NCI-H146 treated with DMSO at 0.1 percent for 48 hours (cell line): ENCODE measurements around the gene SETDB2.

Experiments
- DNase-seq: peaks from one replicate; lab custom pipeline; 2025; ENCODE audit not compliant: unreplicated experiment; lab: John Stamatoyannopoulos, UW

Gene SETDB2

DNA sequence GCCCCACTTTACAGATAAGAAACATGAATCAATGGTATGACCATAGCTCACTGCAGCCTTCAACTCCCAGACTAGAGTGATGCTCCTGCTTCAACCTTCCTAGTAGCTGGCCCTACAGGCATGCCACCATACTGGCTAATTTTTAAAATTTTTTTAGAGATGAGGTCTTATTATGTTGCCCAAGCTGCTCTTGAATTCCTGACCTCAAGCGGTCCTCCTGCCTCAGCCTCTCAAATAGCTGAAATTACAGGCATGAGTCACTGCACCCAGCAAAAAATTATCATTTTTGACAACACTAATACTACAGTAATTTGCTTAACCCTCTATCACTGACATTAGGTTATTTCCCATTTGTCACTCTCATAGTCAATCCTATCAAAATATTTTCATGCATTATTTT is 15.0 kb upstream of the SETDB2 start:
- DNase-seq = no peak

DNA sequence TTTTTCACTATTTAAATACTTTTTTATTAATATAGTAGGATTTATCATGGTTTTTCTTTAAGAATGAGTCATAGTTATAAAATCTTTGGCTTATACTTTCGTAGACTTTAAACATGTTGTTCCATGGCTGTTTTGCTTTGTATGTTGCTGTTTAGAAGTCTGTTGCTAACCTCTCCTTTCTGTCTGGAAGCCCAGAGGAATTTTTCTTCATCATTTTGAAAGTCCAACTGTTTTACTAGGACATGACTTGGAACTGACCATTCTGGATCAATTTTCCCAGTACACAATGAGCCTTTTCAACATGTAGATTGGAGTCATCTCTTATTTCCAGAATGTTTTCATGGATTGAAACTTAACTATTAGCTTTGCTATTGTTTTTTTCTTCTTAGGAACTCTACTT is 8.1 kb upstream of the SETDB2 start:
- DNase-seq = no peak

DNA sequence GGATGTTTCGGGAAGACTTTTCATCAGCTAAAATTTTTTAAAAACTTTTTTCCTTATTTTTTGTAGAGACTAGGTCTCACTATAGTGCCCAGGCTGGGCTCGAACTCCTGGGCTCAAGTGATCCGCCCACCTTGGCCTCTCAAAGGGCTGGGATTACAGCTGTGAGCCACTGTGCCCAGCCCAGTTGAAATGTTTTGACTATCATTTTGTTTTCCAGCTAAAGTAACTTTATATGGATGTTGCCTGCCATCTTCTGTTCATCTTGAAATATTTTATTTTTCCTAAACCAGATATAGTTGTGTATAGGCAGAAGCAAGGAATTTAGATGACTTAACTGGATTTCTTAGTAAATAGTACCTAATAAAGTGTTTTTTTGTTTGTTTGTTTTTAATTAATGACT is 7.2 kb upstream of the SETDB2 start:
- DNase-seq = no peak

DNA sequence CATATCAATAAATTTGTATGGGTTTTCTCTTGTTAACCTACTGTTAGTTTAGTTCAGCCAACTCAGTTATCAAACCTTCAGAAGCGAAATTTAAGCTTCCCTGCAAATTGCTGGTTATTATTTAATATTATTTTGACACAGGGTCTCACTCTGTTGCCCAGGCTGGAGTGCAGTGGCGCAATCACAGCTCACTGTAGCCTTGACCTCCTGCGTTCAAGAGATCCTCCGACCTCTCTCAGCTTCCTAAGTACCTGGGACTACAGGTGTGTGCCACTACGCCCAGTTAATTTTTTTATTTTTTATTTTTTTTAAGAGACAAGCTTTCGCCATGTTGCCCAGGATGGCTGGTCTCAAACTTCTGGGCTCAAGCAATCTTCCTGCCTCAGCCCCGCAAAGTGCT is 6.4 kb upstream of the SETDB2 start:
- no peak for DNase-seq

DNA sequence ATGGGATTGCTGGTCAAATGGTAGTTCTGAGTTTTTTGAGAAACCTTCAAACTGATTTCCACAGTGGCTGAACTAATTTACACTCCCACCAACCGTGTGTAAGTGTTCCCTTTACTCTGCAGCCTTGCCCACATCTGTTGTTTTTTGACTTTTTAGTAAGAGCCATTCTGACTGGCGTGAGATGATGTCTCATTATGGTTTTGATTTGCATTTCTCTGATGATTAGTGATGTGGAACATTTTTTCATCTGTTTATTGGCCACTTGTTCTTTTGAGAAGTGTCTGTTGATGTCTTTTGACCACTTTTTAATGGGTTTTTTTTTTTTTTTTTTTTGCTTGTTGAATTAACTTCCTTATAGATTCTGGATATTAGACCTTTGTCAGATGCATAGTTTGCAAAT is 4.5 kb upstream of the SETDB2 start:
- no peak for DNase-seq

DNA sequence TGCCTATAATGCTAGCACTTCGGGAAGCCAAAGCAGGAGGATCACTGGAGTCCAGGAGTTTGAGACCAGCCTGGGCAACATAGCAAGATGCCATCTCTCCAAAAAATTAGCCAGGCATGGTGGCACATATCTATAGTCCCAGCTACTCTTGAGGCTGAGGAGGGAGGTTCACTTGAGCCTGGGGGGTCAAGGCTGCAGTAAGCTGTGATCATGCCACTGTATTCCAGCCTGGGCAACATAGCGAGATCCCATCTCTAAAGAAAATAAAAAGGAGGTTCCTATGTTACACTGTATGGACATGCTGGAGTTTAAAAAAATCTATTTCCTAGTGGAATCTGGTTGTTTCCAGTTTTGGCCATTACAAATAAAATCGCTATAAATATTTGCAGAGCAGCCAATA is 2.8 kb upstream of the SETDB2 start:
- no peak for DNase-seq

DNA sequence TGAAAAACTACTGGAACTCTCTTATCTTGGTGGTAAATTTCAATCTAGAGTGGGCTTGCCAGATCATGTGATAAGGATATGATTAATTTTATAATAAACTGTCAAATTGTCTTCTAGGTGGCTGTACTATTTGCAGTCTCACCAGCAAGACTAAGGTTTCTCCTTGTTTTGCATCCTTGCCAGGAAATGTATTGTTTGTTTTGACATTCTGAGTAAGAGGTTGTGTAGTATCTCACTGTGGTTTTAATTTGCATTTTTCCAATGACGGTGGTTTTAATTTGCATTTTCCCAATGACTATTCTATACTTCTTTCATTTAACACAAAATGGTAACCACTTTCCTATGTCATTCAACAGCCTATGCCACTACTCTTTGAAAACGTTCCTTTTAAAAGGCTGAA is 2.2 kb upstream of the SETDB2 start:
- DNase-seq = no peak

DNA sequence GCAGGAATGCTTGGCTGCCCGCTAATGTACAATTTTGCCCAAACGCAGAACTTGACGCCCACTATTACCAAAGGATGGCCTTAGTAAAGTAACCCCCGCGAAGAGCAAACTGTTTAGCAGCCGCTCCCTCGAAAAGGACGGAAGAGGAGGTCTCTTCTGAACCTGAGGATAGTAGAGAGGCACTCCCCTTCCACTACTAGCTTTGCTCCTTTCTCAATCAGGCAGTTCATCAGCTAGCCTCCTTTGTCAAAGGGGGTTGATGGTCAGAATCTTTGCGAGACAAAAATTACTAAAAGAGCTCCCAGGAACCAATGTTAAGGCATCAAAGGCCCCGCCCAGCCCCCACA is 744 bp upstream of the SETDB2 start:
- peak; percentile 46 for DNase-seq

DNA sequence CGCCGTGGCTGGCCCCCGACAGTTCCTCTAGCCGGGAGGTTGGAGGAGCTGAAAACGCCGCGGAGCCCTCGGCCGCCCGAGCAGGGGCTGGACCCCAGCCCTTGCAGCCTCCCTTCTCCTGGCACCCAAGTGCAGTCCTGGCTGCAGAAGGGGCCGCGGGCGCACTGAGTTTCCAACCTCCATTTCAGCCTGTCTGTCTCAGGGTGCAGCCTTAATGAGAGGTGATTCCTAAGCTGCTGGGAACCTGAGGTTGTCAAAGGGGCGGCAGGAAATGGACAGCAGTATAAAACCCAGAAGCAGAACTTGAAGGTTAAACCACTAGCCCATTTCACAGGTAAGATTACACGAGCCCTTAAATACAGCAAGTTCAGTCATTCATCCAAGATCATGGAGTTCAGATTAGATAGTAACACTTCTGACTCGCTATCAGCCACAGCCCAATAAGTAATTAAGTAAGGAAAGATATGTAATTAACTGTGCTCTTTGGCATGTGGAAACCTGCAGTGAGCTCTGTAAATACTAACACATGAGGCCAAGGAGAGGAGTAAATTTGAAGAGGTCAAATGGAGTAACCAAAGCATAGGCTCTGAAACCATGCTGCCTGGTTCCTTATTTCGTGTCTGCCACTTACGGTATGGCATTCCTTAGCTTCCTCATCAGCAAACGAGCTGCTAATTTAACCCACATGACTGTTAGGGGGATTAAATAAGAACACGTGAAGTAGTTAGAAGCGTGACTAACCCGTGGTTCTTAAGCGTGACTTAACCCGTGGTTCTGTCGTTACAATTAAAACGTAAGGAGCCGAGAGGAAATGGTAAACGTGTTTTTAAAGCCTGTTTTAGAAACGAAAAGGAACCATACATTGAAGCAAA is 686 bp downstream of the SETDB2 start:
- DNase-seq = peak; percentile 57

DNA sequence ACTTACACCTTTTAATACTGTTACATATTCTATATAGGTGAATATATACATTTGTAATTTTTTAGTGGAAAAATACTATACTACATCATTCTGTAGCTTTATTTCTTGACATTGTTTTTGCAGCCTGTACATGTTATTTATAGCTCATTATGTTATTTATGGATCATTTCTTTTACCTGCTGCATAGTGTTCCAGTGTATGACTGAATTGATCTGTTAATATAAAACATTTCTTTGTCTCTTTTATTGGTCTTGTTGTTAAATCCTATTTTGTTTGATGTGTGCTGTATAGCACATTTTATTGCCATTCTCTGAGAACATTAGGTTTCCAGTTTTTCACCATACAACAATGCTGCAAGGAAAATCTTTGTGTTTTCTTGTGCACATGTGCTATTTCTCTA is 2.4 kb downstream of the SETDB2 start:
- DNase-seq = no peak

DNA sequence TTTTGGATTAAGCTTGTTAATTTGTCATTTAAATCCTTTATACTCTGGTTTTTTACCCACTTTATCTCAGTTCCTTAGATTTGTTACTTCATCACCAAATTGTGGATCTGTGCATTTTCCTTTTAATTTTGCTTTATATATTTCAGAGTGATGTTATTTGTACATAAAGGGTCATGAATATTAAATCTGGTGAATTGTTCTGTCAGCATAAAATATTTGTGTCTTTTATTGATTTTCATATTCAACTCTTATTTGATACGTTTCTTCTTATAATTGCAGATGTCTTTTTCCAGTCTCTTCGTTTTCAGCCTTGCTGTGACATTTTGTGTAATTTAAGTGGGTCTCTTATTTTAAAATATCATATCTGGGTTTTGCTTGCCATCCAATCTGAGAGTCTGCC is 4.7 kb downstream of the SETDB2 start:
- DNase-seq = no peak

DNA sequence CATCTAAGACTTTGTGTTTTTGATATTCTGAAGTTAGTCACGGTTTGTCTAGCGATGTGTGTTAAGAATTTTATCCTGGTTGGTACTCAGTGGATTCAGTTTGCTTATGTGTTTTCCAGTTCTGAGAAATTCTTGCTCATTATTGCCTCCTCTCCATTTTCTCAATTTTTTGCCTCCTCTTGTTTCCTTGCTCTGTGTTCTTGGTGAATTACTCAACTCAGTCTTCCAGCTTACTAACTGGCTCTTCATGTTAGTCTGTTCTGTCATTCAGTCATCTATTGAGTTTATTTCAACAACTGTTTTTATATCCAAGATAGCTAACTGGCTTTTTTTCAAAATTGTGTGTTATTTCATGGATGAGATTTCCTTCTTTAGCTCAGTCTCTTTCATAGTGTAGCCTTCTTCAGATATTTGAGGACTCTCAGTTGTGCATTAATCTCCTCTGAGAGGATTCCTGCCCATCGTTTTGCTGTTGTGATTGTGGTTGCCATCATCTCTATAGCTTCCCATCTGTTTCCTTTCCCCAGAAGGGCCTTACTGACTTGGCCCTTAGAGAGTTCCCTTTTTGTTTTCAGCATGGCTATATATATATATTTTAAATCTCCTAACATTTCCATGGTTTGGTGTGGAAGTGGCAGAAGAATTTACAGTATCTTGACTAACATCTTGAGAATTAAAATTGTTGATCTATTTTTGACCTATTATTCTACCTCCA is 6.2 kb downstream of the SETDB2 start:
- DNase-seq = no peak

DNA sequence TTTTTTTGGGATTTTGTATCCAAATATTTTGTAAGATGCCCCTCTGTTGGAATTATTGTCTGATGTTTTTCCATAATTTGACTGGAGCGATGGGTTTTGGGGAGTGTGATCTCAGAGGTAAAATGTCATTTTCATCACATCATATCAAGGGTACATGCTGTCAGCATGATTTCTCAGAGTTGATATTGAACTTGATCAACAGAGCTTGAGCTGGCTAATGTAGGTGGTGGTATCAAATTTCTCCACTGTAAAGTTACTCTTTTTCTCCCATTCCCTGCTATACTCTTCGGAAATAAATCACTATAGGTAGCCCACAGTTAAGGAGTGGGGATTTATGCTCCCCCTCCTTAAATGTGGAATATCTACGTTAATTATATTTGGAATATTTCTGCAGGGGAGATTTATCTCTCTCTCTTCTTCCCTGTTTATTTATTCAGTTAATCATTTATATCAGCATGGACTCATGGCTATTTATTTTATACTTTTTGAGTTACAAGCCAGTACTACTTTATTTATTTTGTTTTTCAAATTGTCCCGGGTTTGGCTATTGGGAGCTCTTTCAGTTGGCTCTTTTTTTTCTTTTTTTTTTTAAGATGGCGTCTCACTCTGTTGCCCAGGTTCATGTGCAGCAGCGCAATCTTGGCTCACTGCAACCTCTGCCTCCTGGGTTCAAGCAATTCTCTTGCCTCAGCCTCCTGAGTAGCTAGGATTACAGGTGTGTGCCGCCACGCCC is 8.8 kb downstream of the SETDB2 start:
- DNase-seq = no peak

DNA sequence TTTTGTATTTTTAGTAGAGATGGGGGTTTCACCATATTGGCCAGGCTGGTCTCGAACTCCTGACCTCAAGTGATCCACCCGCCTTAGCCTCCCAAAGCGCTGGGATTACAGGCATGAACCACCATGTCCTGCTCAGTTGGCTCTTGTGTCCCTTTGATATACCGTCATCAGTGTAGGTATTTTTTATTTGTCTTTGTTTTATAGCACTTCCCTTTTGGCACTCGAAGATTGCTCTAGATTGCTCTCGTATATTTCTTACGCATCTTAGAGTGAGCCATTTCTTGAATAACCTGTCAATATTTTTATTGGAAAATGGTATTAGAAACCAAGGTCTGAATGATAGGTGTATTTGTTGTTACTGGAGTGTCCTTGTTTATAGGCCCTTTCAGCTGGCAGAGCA is 9.4 kb downstream of the SETDB2 start:
- DNase-seq = no peak

DNA sequence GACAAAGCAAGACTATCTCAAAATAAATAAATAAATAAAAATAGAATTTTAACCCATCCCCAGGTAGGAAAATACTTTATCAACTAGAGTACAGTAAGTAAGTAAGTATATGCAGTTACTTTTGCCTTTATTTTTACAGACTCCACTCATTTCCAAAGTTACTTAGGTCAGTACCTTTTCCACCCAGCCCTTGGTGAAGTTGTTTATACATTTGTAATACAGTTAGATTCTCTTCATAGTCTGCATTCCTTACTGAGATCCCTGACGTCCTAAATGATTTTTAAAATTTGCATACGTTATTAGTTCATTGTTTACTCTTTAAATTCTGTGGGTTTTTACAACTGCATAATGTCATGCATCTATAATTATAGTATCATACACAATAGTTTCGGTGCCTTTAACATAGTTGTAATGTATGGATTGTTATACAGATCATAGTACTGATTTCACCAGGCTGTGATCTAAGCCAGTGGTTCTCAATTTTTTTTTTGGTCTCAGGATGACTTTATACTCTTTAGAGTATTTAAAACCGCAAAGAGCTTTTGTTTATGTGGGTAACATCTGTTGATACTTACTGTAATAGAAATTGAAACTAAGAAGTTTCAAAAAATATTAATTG is 10.4 kb downstream of the SETDB2 start:
- no peak for DNase-seq

DNA sequence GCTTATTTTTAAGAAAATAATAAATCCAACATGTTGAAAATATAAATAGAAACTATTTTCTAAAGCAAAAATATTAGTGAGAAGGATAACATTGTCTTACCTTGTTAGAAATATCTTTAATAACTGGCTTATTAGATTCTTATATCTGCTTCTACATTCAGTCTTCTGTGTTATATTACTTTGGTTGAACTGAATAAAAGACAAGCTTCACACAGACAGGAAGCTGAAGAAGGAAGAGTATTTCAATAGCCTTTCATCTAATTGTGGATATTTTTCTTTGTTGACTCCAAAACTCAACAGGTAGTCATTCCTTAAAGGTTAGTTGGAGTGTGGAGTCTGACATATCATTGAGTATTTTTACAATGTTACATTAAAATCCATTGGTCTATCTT is 10.9 kb downstream of the SETDB2 start:
- DNase-seq = no peak

DNA sequence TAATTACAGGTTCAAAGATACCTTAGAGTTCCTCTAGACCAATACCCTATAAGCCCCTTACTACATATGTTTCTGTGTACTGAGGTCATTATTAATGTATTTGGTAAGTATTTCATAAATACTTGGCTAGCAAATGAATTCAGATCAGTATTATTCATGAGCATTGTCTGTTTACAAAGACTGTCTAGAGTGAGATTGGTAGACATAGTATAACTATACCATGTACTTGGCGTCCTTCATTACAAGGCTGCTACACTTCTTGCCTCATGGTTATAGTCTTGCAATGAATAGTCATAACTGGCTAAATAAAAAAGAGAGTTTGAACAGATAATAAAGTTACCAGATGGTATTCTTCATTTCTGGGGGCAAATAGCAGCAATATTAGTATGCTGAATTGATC is 12.1 kb downstream of the SETDB2 start:
- no peak for DNase-seq

DNA sequence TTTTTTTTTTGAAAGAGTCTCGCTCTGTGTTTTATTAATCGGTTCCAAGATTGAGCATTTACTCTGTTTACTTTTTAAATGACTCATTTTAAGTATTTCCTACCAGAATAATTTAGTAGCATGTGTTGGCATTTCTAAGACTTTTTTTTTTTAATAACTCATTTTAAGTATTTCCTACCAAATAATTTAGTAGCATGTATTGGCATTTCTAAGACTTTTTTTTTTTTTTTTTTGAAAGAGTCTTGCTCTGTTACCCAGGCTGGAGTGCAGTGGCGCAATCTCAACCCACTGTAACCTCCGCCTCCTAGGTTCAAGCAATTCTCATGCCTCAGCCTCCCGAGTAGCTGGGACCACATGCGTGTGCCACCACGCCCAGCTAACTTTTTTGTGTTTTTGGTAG is 13.1 kb downstream of the SETDB2 start:
- DNase-seq = no peak

DNA sequence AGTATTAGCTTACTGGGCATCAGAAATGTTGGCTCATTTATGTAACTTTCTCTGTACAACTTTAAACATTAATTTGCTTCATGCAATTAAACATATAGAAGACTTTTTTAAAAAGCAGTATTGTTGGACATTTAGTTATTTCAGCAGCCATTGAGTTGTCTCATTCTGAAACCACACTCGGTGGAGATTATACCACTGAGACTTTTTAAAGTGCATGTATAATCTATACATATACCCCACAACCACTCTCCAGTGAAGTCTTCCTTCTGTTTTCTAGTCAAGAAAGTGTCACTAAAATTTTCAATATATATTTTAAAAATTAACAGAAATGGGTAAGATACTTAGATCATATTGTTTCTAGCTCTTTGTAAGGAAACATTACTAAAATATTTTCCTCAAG is 15.5 kb downstream of the SETDB2 start:
- no peak for DNase-seq

DNA sequence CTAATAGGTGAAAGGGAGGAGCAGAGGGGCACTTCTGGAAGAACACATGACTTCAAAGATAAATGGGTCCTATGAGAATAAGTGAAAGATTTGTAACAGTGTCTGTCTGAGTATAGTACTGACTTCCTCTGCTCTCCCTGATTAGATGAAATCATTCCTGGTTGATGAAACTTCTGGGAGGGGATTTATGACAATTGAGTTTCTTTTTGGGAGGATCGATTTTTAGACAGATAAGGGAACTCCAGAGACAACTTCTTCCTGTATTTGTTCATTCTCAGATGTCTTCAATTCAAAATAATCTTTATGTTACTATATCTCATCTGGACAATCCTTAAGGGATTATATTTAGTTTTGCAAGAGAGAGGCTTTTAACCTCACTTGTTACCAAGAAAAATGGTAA is 20.0 kb downstream of the SETDB2 start:
- DNase-seq = no peak

DNA sequence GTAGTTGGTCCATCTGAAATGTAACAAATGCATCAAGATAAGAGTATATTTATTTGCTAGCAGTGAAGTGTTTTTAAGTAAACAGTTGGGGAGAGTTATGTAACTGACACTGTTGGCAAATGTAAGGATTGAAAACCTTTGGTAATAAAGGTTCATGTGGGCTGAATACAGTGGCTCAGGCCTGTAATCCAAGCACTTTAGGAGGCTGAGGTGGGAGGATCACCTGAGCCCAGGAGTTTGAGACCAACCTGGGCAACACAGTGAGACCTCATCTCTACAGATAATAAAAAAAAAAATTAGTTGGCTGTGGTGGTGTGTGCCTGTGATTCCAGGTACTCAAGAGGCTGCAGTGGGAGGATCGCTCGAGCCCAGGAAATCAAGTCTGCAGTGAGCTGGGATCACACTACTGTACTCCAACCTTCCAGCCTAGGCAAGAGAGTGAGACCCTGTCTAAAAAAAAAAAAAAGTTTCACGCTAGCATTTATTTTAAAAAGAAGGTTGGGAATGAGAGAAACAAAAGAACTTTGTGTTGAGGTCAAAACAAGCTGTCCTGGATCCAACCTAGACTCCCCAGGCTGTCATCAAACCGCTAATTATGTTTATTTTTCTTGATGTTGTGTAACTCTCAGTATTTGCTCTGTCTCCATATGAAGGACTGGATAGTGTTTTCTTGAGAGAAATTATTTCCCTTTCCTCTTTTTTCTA is 20.7 kb downstream of the SETDB2 start:
- DNase-seq = no peak
